WI38 (cell line): Measurements from ENCODE around the gene TPPP2.
"Not testable (repeated sequence)": the region's sequence is repeated elsewhere in the genome, so short reads cannot be mapped to it uniquely, and the experiment has no call there.

Experiments used
- H3K4me3 ChIP-seq: 2 replicates; pipeline ENCODE4 v1.5.1; 2011; ENCODE audit warnings: low read depth, mild to moderate bottlenecking, control low read depth, low read length
- CTCF ChIP-seq: IDR thresholded peaks from 2 replicates; pipeline ENCODE4 v1.5.1; 2012; ENCODE audit warnings: low read depth, mild to moderate bottlenecking, control low read depth, low read length

Gene TPPP2

GRCh38 chr14:21039585-21040369, 9.8 kb downstream of the TPPP2 start:
- H3K4me3 ChIP-seq: no peak overlapping the region
- peak; percentile 34 for TF ChIP-seq CTCF

- H3K4me3 ChIP-seq: no peak overlapping the region
- TF ChIP-seq CTCF: no peak
These were observed 10.4 kb downstream of the TPPP2 start for GRCh38 chr14:21040370-21040925.

- not testable (repeated sequence) for H3K4me3 ChIP-seq
These were observed 10.9 kb downstream of the TPPP2 start for GRCh38 chr14:21040941-21041340.

- no peak for TF ChIP-seq CTCF
These were observed 11.8 kb downstream of the TPPP2 start, which contains the start of gene RNASE7 for GRCh38 chr14:21041676-21042433. TSS of gene RNASE7 (plus strand) at chr14:21042362. CDS start at chr14:21042993, 631 bp downstream.

GRCh38 chr14:21042918-21043317, 12.9 kb downstream of the TPPP2 start:
- no peak overlapping the region for H3K4me3 ChIP-seq

More at GRCh38 chr14:21041676-21042433, 11.8 kb downstream of the TPPP2 start, which contains the start of gene RNASE7:
- H3K4me3 ChIP-seq: no peak within 1 kb of the TSS

GRCh38 chr14:21043387-21043973, 13.5 kb downstream of the TPPP2 start:
- no peak overlapping the region for H3K4me3 ChIP-seq
- TF ChIP-seq CTCF: no peak

More at GRCh38 chr14:21042918-21043317, 12.9 kb downstream of the TPPP2 start:
- no peak for TF ChIP-seq CTCF

- H3K4me3 ChIP-seq: no peak overlapping the region
- no peak for TF ChIP-seq CTCF
These were observed 14.1 kb downstream of the TPPP2 start for GRCh38 chr14:21043974-21044618.
